ENCODE data around the gene CHRD. TPM values are rescaled to one million over a fixed set of nuclear protein-coding genes. Genes with fewer than 3 reads are reported as not detected.

The CHRD gene
- total and polyA plus RNA-seq, 10 donors, result 5.2 to 26.5 (median 14.9) TPM

DNA sequence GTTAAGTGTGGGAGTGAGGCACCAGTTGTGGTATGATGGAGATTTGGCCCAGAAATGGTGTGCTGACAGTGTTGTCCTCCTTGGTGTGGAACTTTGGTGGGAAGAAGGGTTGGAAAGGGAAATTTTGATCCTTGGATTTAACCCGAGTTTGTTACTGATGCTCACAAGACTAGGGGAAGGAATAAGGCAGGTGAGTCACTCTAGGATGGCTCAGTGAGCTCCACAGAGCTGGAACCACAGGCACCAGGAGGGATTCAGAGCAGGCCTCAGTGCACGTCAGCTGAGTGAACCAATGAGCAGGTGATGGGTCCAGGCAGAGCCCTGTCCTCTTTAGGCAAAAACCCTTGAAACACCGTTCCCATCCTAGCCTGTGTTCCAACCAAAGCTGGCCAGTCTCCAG is 11.4 kb downstream of the CHRD start:
- intact Hi-C loops (cut with DNase I; ENCODE audit: low total_unique reads), result no loop called here
- 66 to 89% (median 79%) methylated on average over 3 of the region's 3 CpGs for WGBS, 5 donors
- Histone ChIP-seq H3K27me3 (replicated peaks in 1 of 7) (peaks cover 0 to 5% (median 0%) of the 10 kb centered on the region in 7 donors), H3K4me3 (no peak overlapping the region), H3K27ac (no peak overlapping the region), H3K9me3 (no peaks in the 10 kb centered on the region), H3K4me1 (peaks cover 0 to 11% (median 0%) of the 10 kb centered on the region in 6 donors), H3K36me3 (peaks cover 0 to 7% (median 0%) of the 10 kb centered on the region in 6 donors)
- no peak for DNase-seq
- TF ChIP-seq POLR2AphosphoS5 (IDR thresholded peaks at IDR 0.05) (no peak), POLR2A (IDR thresholded peaks at IDR 0.05) (no peak)
- TF ChIP-seq, protein P1, sequence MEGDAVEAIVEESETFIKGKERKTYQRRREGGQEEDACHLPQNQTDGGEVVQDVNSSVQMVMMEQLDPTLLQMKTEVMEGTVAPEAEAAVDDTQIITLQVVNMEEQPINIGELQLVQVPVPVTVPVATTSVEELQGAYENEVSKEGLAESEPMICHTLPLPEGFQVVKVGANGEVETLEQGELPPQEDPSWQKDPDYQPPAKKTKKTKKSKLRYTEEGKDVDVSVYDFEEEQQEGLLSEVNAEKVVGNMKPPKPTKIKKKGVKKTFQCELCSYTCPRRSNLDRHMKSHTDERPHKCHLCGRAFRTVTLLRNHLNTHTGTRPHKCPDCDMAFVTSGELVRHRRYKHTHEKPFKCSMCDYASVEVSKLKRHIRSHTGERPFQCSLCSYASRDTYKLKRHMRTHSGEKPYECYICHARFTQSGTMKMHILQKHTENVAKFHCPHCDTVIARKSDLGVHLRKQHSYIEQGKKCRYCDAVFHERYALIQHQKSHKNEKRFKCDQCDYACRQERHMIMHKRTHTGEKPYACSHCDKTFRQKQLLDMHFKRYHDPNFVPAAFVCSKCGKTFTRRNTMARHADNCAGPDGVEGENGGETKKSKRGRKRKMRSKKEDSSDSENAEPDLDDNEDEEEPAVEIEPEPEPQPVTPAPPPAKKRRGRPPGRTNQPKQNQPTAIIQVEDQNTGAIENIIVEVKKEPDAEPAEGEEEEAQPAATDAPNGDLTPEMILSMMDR (IDR thresholded peaks at IDR 0.05 in 8 of 11, conservative IDR thresholded peaks at IDR 0.05 in 3 of 11), result no peak

DNA sequence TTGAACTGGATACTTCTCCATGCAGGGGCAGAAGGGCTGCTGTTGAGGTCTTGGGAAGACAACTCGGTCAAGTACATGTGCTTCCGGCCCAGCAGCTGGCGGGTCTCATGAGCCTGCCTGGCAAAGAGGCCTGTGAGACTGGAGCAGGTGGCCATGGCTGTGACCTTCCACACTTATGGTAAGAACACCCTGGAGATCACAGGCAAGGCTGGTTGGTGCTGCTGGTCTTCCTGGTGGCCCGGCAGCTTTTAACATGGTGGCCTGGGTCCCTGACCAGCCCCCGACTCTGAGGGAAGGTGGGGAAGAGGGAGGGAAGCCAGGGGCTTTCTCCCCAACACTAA is 15.4 kb downstream of the CHRD start:
- no peak for DNase-seq
- intact Hi-C loops (cut with DNase I; ENCODE audit: low total_unique reads), result no loop called here

DNA sequence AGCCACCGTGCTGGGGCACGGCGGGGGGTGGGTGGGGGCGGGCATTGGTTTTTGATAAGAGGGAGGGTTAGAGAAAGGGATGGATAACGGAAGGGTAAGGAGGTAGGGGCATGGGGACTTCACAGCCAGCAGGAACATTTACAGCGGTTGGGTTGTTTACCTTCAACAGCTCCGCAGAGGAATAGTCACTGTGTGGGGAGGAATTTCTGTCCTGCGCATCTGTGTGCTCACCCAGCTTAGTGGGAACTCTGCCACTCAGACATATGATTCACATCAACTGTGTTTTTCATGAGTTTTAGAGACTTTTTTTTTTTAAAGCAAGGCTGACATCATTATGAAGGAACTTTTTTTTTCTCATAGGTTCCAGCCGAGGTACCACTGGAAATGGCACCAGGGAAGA is 19.6 kb downstream of the CHRD start:
- H3K27me3 ChIP-seq (replicated peaks in 1 of 7), result peaks cover 0 to 23% (median 0%) of the 10 kb centered on the region in 7 donors
- WGBS, 5 donors, result 42 to 65% (median 52%) methylated on average over 9 of the region's 9 CpGs
- intact Hi-C loops (cut with DNase I; ENCODE audit: low total_unique reads), result no loop called here
- TF ChIP-seq POLR2A (IDR thresholded peaks at IDR 0.05), result no peak
- no peak for TF ChIP-seq POLR2AphosphoS5 (IDR thresholded peaks at IDR 0.05)
- TF ChIP-seq, protein P1 (IDR thresholded peaks at IDR 0.05 in 8 of 11, conservative IDR thresholded peaks at IDR 0.05 in 3 of 11), result no peak
- H3K4me1 ChIP-seq, result no peaks in the 10 kb centered on the region
- H3K36me3 ChIP-seq, result no peaks in the 10 kb centered on the region
- no peaks in the 10 kb centered on the region for H3K9me3 ChIP-seq
- DNase-seq, result no peak
- no peak overlapping the region for H3K27ac ChIP-seq
- H3K4me3 ChIP-seq, result no peak overlapping the region

More for the DNA sequence above, 15.4 kb downstream of the CHRD start:
- Histone ChIP-seq H3K27ac (no peak overlapping the region), H3K4me3 (no peak overlapping the region), H3K9me3 (no peaks in the 10 kb centered on the region), H3K27me3 (replicated peaks in 1 of 7) (peaks cover 0 to 7% (median 0%) of the 10 kb centered on the region in 7 donors), H3K36me3 (no peaks in the 10 kb centered on the region), H3K4me1 (no peaks in the 10 kb centered on the region)
- WGBS, 5 donors, result 54 to 83% (median 79%) methylated on average over 3 to 5 of the region's 5 CpGs
- TF ChIP-seq POLR2AphosphoS5 (IDR thresholded peaks at IDR 0.05), result no peak
- TF ChIP-seq, protein P1 (IDR thresholded peaks at IDR 0.05 in 8 of 11, conservative IDR thresholded peaks at IDR 0.05 in 3 of 11), result no peak
- no peak for TF ChIP-seq POLR2A (IDR thresholded peaks at IDR 0.05)

DNA sequence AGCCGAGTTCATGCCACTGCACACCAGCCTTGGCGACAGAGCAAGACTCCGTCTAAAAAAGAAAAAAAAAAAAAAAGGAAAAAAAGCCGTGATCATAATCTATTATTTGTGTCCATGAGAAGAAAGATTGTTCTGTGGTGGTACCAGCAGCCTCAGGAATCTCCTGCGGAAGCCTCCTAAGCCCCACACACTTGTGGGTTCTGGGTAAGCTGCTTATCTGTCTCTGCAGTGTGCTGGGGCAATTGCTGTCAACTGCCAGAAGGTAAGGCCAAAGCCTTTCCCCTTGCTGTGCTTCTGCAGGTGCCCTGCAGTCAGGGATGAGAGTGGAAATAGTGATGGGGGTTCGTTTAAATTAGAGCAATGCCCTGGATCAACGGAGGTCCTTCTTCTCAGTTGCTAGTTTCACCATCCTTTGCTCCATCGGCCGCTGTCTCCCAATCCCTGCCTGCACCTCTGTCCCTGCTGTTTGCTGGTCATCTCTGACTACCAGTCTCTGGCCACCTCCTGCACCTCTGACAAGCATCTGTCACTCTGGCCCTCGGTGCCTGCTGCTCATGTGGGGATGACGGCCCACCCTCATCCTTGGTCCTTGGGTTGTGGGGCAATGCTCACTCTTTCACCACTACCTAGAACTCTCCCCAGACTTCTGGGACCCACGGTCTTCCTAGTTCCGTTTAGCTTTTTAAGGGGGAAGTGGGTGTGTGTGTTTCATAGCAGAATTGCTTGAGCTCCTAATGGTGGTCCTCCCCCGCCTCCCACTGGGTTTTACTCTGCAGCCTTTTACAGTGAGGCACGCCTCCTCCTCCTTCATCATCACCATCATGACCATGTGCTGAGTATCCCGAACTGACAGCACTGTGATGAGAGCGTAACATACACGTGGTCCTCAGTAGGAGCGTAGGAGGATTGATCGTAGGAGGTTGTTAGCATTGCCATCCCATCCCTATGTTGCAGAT is 25.5 kb downstream of the CHRD start:
- TF ChIP-seq, protein P1 (IDR thresholded peaks at IDR 0.05 in 8 of 11, conservative IDR thresholded peaks at IDR 0.05 in 3 of 11), result no peak
- no peak for TF ChIP-seq POLR2A (IDR thresholded peaks at IDR 0.05)
- no peak for TF ChIP-seq POLR2AphosphoS5 (IDR thresholded peaks at IDR 0.05)
- H3K27ac ChIP-seq, result no peak overlapping the region
- WGBS, 5 donors, result 68 to 76% (median 70%) methylated on average over 20 of the region's 20 CpGs
- DNase-seq, result no peak
- no peak overlapping the region for H3K4me3 ChIP-seq
- H3K27me3 ChIP-seq (replicated peaks in 1 of 7), result peaks cover 0 to 23% (median 0%) of the 10 kb centered on the region in 7 donors
- no peaks in the 10 kb centered on the region for H3K4me1 ChIP-seq
- H3K9me3 ChIP-seq, result no peaks in the 10 kb centered on the region
- intact Hi-C loops (cut with DNase I; ENCODE audit: low total_unique reads), result no loop called here
- H3K36me3 ChIP-seq, result no peaks in the 10 kb centered on the region
